GM19455 (cell line): ENCODE results near the gene THRB.

Source experiments
- ATAC-seq: cut with Tn5 transposase; IDR thresholded peaks from one replicate; pipeline ENCODE4 v1.9.1; 2021; ENCODE audit not compliant: unreplicated experiment

THRB gene

GRCh38 chr3:24240306-24240705 lies 254.3 kb downstream of the THRB start:
- ATAC-seq: no peak

DNA sequence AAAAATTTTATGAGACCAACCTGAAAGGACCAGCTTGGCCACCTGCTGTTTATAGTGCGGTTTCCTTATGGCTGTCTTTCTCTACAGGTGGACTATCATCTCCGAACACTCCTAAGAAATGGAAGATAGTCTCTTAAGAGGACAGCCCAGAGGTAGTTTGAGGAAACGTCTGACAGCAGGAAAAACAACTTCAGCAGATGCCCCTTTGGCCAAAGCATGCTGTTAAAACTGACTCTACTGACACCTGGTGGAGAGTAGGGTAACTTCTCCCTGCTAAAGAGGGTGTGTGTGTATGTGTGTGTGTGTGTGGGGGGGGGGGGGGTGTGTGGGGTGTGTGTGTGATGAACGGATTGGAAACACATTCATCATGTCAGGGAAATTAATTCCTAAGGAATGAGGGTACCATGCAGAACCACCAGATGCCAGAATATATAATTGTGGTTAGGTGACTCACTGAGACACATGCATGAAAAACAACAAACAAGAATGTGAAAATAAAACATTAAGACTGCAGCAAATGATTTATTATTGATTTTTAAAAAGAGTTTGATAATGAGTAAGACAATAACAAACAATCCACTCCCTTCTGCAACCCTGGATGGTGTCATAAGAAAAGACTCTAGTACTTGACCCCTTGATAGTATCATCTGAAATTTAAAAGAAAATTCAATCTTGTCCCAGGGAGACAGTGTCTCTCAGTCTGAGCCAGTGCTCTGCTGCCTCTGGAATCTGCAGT lies 256.5 kb downstream of the THRB start:
- no peak for ATAC-seq

DNA sequence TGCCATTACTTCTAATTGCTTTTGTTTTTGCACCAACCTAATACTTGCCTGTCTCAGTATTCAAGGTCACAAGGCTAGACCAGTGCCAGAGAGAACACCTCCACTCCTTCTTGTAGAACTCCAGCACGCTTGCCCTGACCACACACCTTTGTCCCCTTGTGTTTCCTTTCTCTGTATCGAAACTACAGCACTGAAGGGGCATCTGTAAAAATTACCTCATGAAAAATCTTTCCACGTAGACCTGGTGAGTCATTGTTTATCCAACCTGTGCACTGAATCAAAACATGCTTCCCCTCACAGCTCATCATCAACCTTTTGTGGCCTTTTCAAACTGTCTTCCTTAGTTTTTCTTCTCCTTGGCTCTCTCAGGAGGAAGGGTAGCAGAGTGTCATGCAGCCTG lies 259.5 kb downstream of the THRB start:
- no peak for ATAC-seq

DNA sequence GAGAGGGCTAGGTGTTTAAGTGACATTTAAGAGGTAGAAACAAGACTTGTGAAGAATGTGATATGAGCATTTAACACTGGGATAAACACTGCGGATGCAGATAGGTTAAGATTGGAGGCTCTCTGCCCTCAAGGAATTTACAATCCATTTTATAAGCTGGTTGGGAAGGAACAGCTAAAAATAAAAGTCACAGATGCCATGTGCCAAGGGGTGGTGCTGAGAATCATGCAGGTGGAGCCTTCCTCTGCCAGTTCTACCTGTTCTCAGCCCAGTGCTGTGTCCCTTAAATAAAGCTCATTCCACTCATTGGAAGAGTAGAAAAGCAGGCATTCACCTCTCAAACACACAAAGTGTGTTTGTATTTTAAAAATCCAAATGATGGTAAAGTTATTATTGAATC lies 261.9 kb downstream of the THRB start:
- ATAC-seq: no peak

- no peak for ATAC-seq
These were observed 265.0 kb downstream of the THRB start for GRCh38 chr3:24229468-24230221.

DNA sequence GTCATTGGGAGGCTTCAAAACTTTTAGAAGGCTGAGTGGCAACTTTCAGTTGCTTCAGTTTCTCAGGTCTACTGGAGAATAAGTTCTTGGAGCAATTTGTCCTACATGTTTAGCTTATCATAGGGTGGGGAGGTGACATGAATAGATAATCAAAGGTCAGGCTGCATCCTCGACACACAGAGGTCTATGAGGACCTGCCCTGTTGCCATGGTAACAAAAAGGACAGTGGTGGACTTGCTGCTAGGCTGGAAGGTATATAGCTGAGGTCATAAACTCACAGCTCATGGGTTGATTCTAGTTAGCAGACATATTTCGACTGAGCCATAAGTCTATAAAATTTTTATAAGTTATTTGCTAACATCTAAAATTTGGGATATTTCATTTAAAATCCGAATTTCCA lies 267.0 kb downstream of the THRB start:
- ATAC-seq: no peak

- no peak for ATAC-seq
These were observed 268.3 kb downstream of the THRB start for GRCh38 chr3:24226397-24226796.

GRCh38 chr3:24225385-24225950 lies 269.2 kb downstream of the THRB start:
- no peak for ATAC-seq

GRCh38 chr3:24224666-24225384 lies 269.8 kb downstream of the THRB start:
- no peak for ATAC-seq

DNA sequence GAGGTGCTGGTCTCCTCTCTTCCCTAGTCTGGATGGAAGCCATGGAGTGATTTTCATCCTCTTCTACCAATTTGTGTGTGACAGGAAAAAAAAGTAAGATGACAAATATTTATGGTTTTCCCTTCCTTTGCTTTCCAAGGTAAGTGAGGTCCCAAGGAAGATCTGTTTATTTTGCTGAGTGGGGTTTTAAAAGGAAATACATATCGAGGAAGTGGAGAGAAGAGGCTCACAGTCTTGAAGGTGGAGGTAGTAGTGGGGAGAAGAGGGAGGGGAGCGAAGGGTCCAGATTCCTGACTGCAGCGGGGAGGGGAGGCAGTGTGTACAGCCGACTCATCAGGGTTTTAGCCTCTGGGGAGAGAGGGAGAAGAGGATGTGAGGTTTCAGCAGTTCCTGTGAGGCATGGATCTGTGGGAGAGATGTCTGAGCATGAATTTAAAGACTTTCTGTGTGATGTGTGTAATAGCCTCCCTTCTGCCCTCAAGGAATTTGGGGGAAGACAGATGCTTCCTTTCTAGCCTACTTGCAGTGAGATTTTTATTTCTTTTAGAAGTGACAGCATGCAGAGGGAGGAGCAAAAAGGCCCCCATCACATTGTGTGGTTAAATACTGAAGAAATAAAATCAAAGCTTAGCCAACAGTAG lies 272.4 kb downstream of the THRB start:
- no peak for ATAC-seq

- ATAC-seq: no peak
These were observed 273.6 kb downstream of the THRB start for GRCh38 chr3:24220859-24221657.

DNA sequence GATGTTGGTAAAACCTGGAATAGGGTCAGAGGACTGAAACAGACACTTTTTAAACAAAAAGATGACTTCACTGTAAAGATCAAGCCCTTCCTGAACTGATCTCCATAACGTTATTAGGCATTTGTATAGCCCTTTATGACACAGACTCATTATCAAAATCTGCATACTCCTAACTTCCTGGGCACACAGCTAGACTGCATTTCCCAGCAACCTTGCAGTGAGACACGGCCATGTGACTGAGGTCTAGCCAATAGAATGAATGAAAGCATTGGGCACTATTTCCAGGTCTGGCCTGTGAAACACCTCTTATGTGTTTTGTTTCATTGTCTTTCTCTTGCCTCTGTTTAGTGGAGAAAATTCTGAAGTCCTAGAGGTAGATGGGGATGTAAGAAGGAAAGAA lies 279.1 kb downstream of the THRB start:
- ATAC-seq: no peak

DNA sequence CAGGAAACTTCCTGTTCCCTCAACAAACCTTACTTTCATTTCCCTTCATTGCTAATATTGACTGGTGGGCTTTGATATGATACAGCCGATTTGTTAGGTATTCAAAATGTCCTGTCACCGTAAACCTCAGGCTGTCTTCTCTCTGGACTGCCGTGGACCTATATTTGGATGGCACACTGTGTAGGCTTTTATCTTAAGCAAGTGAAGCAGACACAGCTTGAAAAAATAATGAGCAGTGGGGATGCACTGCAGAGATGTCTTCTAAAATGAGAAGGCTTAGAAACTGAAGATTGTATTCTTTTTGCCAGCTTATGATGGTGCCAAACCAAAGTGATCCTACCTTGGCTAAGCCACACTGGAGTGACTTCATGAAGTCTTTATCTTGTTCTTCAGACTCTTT lies 283.3 kb downstream of the THRB start:
- no peak for ATAC-seq

GRCh38 chr3:24202071-24202470 lies 292.6 kb downstream of the THRB start:
- no peak for ATAC-seq

- ATAC-seq: no peak
These were observed 293.3 kb downstream of the THRB start for GRCh38 chr3:24201301-24201700.

- no peak for ATAC-seq
These were observed 294.8 kb downstream of the THRB start for GRCh38 chr3:24199775-24200247.

DNA sequence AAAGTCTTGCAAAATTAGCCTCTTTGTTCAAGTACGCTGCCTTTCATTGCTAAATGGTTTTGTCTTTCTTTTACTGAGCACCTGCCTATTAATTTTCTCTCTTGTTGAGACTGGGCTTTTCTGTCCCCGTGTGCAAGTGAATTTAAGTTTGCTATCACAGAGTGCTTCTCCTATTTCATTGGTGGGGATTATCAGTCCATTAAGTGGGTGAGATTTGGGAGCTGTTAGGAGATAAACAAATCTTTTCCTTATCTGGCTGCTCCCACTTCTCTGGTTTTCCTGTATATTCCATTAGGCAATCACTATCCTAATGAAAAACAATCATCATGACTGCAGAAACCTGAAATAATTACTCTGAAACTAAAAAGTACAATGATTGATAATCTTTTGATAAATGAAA lies 295.4 kb downstream of the THRB start:
- no peak for ATAC-seq

DNA sequence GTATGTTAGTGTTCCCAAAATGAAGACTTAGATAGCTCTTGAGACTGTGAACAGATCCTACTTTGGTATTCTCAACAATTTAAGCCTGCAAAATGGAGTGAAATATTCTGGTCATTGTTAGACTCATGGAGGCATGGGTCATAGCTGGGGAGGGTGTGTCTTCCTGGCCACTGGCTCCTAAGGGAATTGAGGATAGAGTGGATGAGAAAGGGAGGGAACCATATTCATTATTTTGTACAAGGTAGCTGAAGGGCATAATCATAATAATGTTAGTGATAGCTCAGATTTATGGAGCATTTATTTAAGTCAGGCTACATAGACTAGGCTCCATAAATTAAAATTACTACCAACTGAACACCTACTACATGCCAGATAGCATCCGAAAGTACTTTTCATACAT lies 295.9 kb downstream of the THRB start:
- no peak for ATAC-seq

- no peak for ATAC-seq
These were observed 296.8 kb downstream of the THRB start for GRCh38 chr3:24197809-24198208.

DNA sequence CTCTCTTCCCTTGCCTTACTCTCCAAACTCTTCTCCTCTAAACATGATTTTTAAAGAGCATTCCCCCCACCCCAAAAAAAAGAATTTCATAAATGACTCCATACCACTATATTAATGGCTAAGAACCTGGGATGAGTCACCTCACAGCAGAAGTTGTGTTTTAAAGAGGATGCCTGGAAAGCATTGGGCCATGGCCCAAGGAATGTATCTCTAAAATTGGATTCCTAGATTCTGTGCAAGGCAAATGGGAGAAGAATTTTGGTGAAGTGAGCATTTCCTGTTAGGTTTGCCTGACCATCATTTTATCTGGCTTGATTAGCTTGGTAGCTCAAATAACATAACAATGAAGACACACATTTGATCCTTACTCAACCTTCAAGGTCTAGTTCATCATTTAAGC lies 298.1 kb downstream of the THRB start:
- no peak for ATAC-seq
